A549 (cell line): ENCODE results near the gene NFIA. TPM values are rescaled to one million over a fixed set of nuclear protein-coding genes. Genes with fewer than 3 reads are reported as not detected.

Experiments
- ATAC-seq, 2 experiments: fragments of 200-7000 bp in 1 of 2; fragments of >200 bp in 1 of 2; cut with Nextera tagmentation in 1 of 2; cut with Tn5 transposase in 1 of 2; 3 replicates each; pipeline versions ENCODE4 v1.8.0 to v1.9.1; 2018 to 2020; ENCODE audit warnings: mild to moderate bottlenecking in 1 of 2, moderate library complexity in 1 of 2
- CTCF ChIA-PET: fragments of 300-600 bp; sonication (Branson Sonifier 250); formaldehyde crosslinking; extraction: SDS; loops from one replicate; lab custom pipeline; 2021; ENCODE audit warnings: antibody characterized with exemption, inconsistent platforms; lab: Yijun Ruan, JAX
- POLR2A ChIA-PET: fragments of 350-600 bp; formaldehyde crosslinking; extraction: SDS; loops from one replicate; lab custom pipeline; 2021; ENCODE audit warnings: antibody characterized with exemption, inconsistent platforms; lab: Yijun Ruan, JAX
- DNase-seq, 2 experiments: peaks; one replicate each; pipeline versions ENCODE4 v3.0.0 to v3.0.0-alpha.2; 2011 to 2016; ENCODE audit warnings: low read depth in 1 of 2, low spot score in 1 of 2
- FAIRE-seq: peaks from 2 replicates; lab custom pipeline; 2011; peaks lifted over from hg19 to GRCh38; lab: Jason Lieb, UNC
- H3K27ac ChIP-seq, 2 experiments: fragments of >200 bp; sonication (Bioruptor Twin); formaldehyde crosslinking; 3 replicates each; pipeline ENCODE4 v1.5.1; 2016 to 2017
- H3K4me1 ChIP-seq: fragments of >200 bp; sonication (Bioruptor Twin); formaldehyde crosslinking; 3 replicates; pipeline ENCODE4 v1.6.1; 2016
- H3K4me2 ChIP-seq: fragments of >200 bp; sonication (Bioruptor Twin); formaldehyde crosslinking; 3 replicates; pipeline ENCODE4 v1.6.1; 2016
- H3K4me3 ChIP-seq: fragments of >200 bp; sonication (Bioruptor Twin); formaldehyde crosslinking; 3 replicates; pipeline ENCODE4 v1.5.1; 2016
- H3K9me3 ChIP-seq: fragments of >200 bp; sonication (Bioruptor Twin); formaldehyde crosslinking; 3 replicates; pipeline ENCODE4 v1.6.1; 2016
- BCL3 ChIP-seq: fragments of >200 bp; sonication (Bioruptor Twin); formaldehyde crosslinking; IDR thresholded peaks from 3 replicates; pipeline ENCODE4 v1.6.1; 2016
- CEBPB ChIP-seq, 2 experiments: fragments of >200 bp in 1 of 2; sonication (Bioruptor Twin) in 1 of 2; formaldehyde crosslinking in 1 of 2; IDR thresholded peaks; 2 replicates each; pipeline ENCODE4 v1.6.1; 2012 to 2016
- CTCF ChIP-seq: fragments of >200 bp; sonication (Bioruptor Twin); formaldehyde crosslinking; IDR thresholded peaks from 3 replicates; pipeline ENCODE4 v1.5.1; 2016
- EHMT2 ChIP-seq: fragments of 200-600 bp; sonication (generic); IDR thresholded peaks from 2 replicates; pipeline ENCODE4 v1.6.1; 2016; ENCODE audit warnings: antibody characterized with exemption, low read depth, mild to moderate bottlenecking, moderate library complexity
- FOSB ChIP-seq: fragments of 250-450 bp; sonication (Bioruptor Pico); IDR thresholded peaks from 2 replicates; pipeline ENCODE4 v1.5.0; 2020; ENCODE audit warnings: mild to moderate bottlenecking, moderate library complexity
- JUN ChIP-seq, 2 experiments: fragments of >200 bp; sonication (Bioruptor Twin); formaldehyde crosslinking; IDR thresholded peaks; 2 replicates in 1 of 2; 3 replicates in 1 of 2; pipeline ENCODE4 v1.6.1; 2016 to 2017
- KDM5A ChIP-seq: fragments of 200-600 bp; sonication (generic); IDR thresholded peaks from 2 replicates; pipeline ENCODE4 v1.6.1; 2016; ENCODE audit warnings: antibody characterized with exemption, mild to moderate bottlenecking
- MAFK ChIP-seq: fragments of 450-650 bp; IDR thresholded peaks from 2 replicates; pipeline ENCODE4 v1.6.1; 2014; ENCODE audit not compliant: partially characterized antibody
- MAZ ChIP-seq: fragments of 150-350 bp; IDR thresholded peaks from 2 replicates; pipeline ENCODE4 v1.6.1; 2014; ENCODE audit warnings: antibody characterized with exemption, low read depth, low read length, borderline replicate concordance
- NFE2L2 ChIP-seq: fragments of 150-350 bp; conservative IDR thresholded peaks from 2 replicates; pipeline ENCODE4 v1.6.1; 2014; ENCODE audit warnings: low read length
- NR3C1 ChIP-seq: fragments of >200 bp; sonication (Bioruptor Twin); formaldehyde crosslinking; IDR thresholded peaks from 3 replicates; pipeline ENCODE4 v1.6.1; 2017
- POLR2AphosphoS2 ChIP-seq: conservative IDR thresholded peaks from 2 replicates; pipeline ENCODE4 v1.6.1; 2012; ENCODE audit warnings: low read length, improper control_type of control experiment, inconsistent platforms
- RNF2 ChIP-seq: fragments of 200-600 bp; sonication (generic); IDR thresholded peaks from 2 replicates; pipeline ENCODE4 v1.6.1; 2016; ENCODE audit warnings: low read depth, mild to moderate bottlenecking, antibody characterized with exemption, moderate library complexity, borderline replicate concordance
- TFCP2L1 ChIP-seq: fragments of 250-450 bp; sonication (Bioruptor Pico); IDR thresholded peaks from 2 replicates; pipeline ENCODE4 v1.5.0; 2021; ENCODE audit warnings: mild to moderate bottlenecking
- ZC3H11A ChIP-seq: fragments of 450-650 bp; IDR thresholded peaks from 2 replicates; pipeline ENCODE4 v1.6.1; 2014; ENCODE audit warnings: antibody characterized with exemption, mild to moderate bottlenecking
- ZNF302 ChIP-seq: fragments of 250-450 bp; sonication (Bioruptor Pico); IDR thresholded peaks from 2 replicates; pipeline ENCODE4 v1.9.0; 2021; ENCODE audit warnings: inconsistent platforms, mild to moderate bottlenecking, moderate library complexity
- WGBS: methylation state at CpG from one replicate; pipeline ENCODE4 v1.1.6; 2017; ENCODE audit errors: missing lambda C conversion rate; 5-methylcytosine and 5-hydroxymethylcytosine counted together
- polyA plus RNA-seq, 4 experiments: library from polyadenylated mRNA; depleted of rRNA in 3 of 4; stranded (reverse); fragments of >200 nt; fragmentation: RNase III in 1 of 4; extraction: RNeasy Plus Mini Kit Qiagen cat#74134 plus additional on column Dnase treatment in 1 of 4; gene quantifications; 2 replicates in 3 of 4; 3 replicates in 1 of 4; pipeline ENCODE4 v1.2.3, GENCODE V29; 2011 to 2017
- TF ChIP-seq, protein P1 (sequence below): fragments of 250-450 bp; sonication (Bioruptor Pico); IDR thresholded peaks from 2 replicates; pipeline ENCODE4 v1.5.0; 2021; ENCODE audit warnings: mild to moderate bottlenecking, moderate library complexity, borderline replicate concordance
- TF ChIP-seq, protein P2 (sequence below): IDR thresholded peaks from 2 replicates; pipeline ENCODE4 v1.6.1; 2012; ENCODE audit warnings: low read depth, borderline replicate concordance

NFIA gene
- polyA plus RNA-seq, 2 of the 4 experiments (the other 2 are of a cell fraction) = 6.5 to 25.8 TPM

DNA sequence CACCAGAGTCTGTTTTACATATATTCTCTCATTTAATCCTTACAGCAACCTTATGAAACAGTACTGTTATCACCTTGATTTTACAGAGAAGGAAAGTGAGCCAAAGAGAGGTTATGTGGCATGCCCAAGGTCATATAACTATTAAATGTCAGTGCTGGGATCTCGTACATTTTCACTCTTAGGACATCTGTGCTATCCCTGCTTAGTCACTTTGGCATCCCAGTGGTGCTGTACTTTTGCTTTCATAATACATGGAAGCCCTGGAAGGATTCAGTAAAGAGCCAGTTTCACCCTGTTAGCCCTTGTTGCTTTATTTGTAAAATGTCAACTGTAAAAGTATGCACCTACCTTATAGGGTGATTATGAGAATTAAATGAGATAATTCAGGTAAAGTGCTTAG, 104.4 kb downstream of the NFIA start (continued):
- TF ChIP-seq, protein P1, sequence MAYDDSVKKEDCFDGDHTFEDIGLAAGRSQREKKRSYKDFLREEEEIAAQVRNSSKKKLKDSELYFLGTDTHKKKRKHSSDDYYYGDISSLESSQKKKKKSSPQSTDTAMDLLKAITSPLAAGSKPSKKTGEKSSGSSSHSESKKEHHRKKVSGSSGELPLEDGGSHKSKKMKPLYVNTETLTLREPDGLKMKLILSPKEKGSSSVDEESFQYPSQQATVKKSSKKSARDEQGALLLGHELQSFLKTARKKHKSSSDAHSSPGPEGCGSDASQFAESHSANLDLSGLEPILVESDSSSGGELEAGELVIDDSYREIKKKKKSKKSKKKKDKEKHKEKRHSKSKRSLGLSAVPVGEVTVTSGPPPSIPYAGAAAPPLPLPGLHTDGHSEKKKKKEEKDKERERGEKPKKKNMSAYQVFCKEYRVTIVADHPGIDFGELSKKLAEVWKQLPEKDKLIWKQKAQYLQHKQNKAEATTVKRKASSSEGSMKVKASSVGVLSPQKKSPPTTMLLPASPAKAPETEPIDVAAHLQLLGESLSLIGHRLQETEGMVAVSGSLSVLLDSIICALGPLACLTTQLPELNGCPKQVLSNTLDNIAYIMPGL (CRISPR knock-in tag) = no peak

DNA sequence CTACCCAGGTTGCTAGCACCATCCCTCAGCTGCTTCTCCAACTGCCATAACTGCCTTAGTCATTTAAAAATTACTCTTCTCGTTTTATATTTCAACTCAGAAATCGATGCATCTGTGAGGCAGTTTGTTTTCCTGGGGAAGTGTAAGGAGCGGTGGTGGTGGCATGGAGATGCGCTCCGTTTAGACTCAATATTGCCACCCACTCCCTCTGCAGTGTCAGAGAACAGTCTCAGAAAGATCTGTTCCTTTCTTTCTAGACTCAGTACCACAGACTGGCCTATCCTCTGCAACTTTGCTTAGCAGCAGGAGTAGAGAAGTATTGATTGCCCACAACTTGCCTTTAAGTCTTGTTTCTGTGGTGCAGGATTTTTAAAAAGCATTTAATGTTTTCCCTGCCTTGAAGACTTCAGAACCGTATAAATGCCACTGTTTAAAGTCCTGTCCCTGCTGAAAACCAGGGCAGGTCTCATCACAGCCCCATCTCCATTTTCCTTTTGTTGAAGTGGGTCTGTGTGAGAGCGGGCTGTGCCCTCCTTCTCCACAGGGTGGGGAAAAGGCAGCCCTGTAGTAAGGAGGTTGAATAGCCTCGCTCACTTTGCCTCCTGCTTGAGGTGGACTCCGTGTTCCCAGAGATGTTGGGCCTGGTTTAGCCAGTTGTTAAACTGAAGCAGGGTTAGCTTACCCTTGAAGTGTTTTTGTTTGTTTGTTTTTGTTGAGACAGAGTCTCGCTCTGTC, 105.2 kb downstream of the NFIA start:
- Histone ChIP-seq H3K4me3 (no peak overlapping the region), H3K9me3 (no peaks in the 10 kb centered on the region), H3K4me1 (peaks cover 45% of the 10 kb centered on the region), H3K4me2 (no peak overlapping the region), H3K27ac (no peak overlapping the region)
- no peak for ATAC-seq
- ChIA-PET POLR2A (no interaction called here), CTCF (no interaction called here)
- 96% methylated on average over 10 of the region's 10 CpGs for WGBS
- no peak for FAIRE-seq
- DNase-seq = no peak
- TF ChIP-seq EHMT2 = no peak
- TF ChIP-seq, protein P1 (CRISPR knock-in tag) = no peak
- TF ChIP-seq BCL3 = no peak
- no peak for TF ChIP-seq FOSB (CRISPR knock-in tag)
- no peak for TF ChIP-seq CEBPB (IDR thresholded peaks at IDR 0.05)
- no peak for TF ChIP-seq JUN (IDR thresholded peaks at IDR 0.05)
- TF ChIP-seq TFCP2L1 (CRISPR knock-in tag) = no peak
- no peak for TF ChIP-seq CTCF
- TF ChIP-seq MAZ = no peak
- TF ChIP-seq, all 56 proteins: peak for 0

DNA sequence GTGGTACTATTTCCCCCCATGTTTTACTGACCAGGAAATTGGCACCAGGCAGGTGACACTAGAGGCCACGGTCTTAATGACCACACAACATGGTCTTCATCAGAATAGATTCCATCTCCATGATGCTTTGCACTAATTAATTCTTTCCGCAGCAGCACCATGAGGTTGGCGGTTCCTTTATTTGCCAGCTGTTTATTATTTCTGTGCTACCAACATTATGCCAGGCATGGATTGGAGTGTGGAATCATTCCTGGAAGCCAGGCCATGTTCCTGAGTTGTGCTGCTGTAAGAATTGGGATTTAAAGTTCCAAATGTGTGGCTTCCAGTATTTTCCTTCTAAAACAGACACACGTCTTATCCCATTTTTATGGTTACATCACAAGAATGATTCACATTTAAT, 107.8 kb downstream of the NFIA start:
- Histone ChIP-seq H3K27ac (no peak overlapping the region), H3K4me2 (peak overlapping the region; percentile 14; the same call in 2 of the 3 replicates), H3K9me3 (no peaks in the 10 kb centered on the region), H3K4me1 (peaks cover 18% of the 10 kb centered on the region), H3K4me3 (no peak overlapping the region)
- CTCF ChIA-PET = no interaction called here
- 83% methylated on average over 4 of the region's 4 CpGs for WGBS
- POLR2A ChIA-PET = no interaction called here
- no peak for DNase-seq
- peak; percentile 49 for FAIRE-seq
- TF ChIP-seq NR3C1 = no peak
- TF ChIP-seq, protein P2, sequence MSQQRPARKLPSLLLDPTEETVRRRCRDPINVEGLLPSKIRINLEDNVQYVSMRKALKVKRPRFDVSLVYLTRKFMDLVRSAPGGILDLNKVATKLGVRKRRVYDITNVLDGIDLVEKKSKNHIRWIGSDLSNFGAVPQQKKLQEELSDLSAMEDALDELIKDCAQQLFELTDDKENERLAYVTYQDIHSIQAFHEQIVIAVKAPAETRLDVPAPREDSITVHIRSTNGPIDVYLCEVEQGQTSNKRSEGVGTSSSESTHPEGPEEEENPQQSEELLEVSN = no peak
- TF ChIP-seq NFE2L2 = no peak
- no peak for TF ChIP-seq POLR2AphosphoS2
- no peak for TF ChIP-seq RNF2
- no peak for TF ChIP-seq ZC3H11A
- no peak for TF ChIP-seq KDM5A
- TF ChIP-seq MAFK = no peak
- no peak for TF ChIP-seq ZNF302 (CRISPR knock-in tag)
- no peak for TF ChIP-seq MAZ
- no peak for ATAC-seq
